GM12878 (cell line): ENCODE measurements around the gene RHBDF2.

Experiments used
- CEBPB ChIP-seq, 2 experiments: fragments of 150-350 bp in 1 of 2; IDR thresholded peaks; 2 replicates each; pipeline ENCODE4 v1.6.1; 2012 to 2014; ENCODE audit warnings: low read depth in 2 of 2, low read length in 2 of 2, borderline replicate concordance in 1 of 2, inconsistent platforms in 1 of 2
- CREM ChIP-seq: IDR thresholded peaks from 2 replicates; pipeline ENCODE4 v1.6.1; 2014; ENCODE audit warnings: antibody characterized with exemption, low read depth
- EP300 ChIP-seq, 2 experiments: fragments of 150-350 bp in 1 of 2; IDR thresholded peaks; 2 replicates each; pipeline ENCODE4 v1.6.1; 2011 to 2012; ENCODE audit warnings: low read depth in 2 of 2, low read length in 2 of 2, borderline replicate concordance in 1 of 2, improper control_type of control experiment in 1 of 2, inconsistent platforms in 1 of 2; ENCODE audit not compliant: control insufficient read depth in 1 of 2
- IKZF1 ChIP-seq: fragments of 450-650 bp; conservative IDR thresholded peaks from 2 replicates; pipeline ENCODE4 v1.6.1; 2017; ENCODE audit warnings: antibody characterized with exemption, mild to moderate bottlenecking
- MYB ChIP-seq: fragments of 150-350 bp; IDR thresholded peaks from 2 replicates; pipeline ENCODE4 v1.6.1; 2014; ENCODE audit warnings: mild to moderate bottlenecking, low read depth, low read length, borderline replicate concordance
- POLR2A ChIP-seq: IDR thresholded peaks from 2 replicates; pipeline ENCODE4 v1.6.1; 2011; ENCODE audit warnings: low read depth, mild to moderate bottlenecking, low read length
- RAD21 ChIP-seq: IDR thresholded peaks from 2 replicates; pipeline ENCODE4 v1.6.1; 2011; ENCODE audit warnings: mild to moderate bottlenecking, low read depth, low read length, moderate library complexity; ENCODE audit not compliant: insufficient read depth
- TCF7 ChIP-seq: IDR thresholded peaks from 2 replicates; pipeline ENCODE4 v1.6.1; 2014; ENCODE audit warnings: antibody characterized with exemption, borderline replicate concordance
- TF ChIP-seq, protein P1 (sequence below): IDR thresholded peaks from 2 replicates; pipeline ENCODE4 v1.6.1; 2012; ENCODE audit warnings: low read depth, low read length, improper control_type of control experiment
- TF ChIP-seq, protein P2 (sequence below): fragments of 450-650 bp; IDR thresholded peaks from 2 replicates; pipeline ENCODE4 v1.6.1; 2017; ENCODE audit warnings: mild to moderate bottlenecking
- TF ChIP-seq, protein P3 (sequence below): IDR thresholded peaks from 2 replicates; pipeline ENCODE4 v1.6.1; 2011; ENCODE audit warnings: low read depth, low read length, improper control_type of control experiment, borderline replicate concordance
- TF ChIP-seq, protein P4 (sequence below), 3 experiments: IDR thresholded peaks in 2 of 3; conservative IDR thresholded peaks in 1 of 3; 2 replicates each; pipeline ENCODE4 v1.5.1; 2011; ENCODE audit warnings: low read depth in 3 of 3, low read length in 3 of 3, mild to moderate bottlenecking in 3 of 3, control low read depth in 2 of 3, moderate library complexity in 2 of 3, inconsistent platforms in 1 of 3, mixed read lengths in 1 of 3; ENCODE audit not compliant: control insufficient read depth in 2 of 3, insufficient read depth in 1 of 3; ENCODE audit errors: extremely low read depth in 1 of 3

DNA sequence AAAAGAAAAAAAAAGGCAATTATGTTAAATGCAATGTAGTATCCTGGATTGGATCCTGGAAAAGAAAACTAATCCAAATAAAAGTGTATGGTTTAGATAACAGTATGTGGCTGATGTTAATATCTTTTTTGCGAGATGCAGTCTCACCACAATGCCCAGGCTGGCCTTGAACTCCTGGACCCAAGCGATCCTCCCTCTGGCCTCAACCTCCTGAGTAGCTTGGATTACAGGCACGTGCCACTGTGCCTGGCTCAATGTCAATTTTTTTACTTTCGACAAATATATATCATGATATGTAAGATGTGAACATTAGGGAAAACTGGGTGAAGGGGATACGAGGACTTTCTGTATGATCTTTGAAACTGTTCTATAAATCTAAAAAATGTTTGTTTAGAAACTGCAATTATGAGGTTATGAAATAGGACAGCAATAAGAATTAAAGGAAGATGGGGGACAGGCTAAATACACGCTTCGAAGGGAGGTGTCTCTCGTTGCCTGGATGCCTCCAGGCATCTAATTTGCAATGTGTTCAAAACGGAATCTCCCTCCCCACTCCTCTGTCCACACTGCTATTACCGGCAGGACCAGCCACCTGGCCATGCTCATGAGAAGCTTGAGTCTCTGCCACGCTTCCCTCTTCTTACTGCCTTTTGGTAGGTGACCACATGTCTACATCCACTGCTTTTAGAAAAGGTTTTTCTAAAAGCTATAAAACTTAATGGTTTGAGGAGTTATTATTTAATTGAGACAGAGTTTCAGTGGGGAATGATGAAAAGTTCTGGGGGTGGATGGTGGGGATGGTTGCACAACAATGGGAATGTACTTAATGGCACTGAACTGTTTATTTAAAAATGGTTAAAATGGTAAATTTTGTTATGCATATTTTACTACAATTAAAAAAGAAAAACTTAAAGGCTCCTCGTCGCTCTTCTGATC lies 63.5 kb downstream of the RHBDF2 start:
- TF ChIP-seq IKZF1 = no peak
- TF ChIP-seq CEBPB (IDR thresholded peaks at IDR 0.05; ENCODE audit: borderline replicate concordance in 1 of 2, low read depth in 2 of 2, low read length in 2 of 2) = no peak
- no peak for TF ChIP-seq RAD21
- no peak for TF ChIP-seq CREM
- no peak for TF ChIP-seq EP300 (IDR thresholded peaks at IDR 0.05; ENCODE audit: borderline replicate concordance in 1 of 2, control insufficient read depth in 1 of 2, low read depth in 2 of 2, low read length in 2 of 2)
- TF ChIP-seq, protein P1, sequence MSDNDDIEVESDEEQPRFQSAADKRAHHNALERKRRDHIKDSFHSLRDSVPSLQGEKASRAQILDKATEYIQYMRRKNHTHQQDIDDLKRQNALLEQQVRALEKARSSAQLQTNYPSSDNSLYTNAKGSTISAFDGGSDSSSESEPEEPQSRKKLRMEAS = no peak
- TF ChIP-seq TCF7 = no peak
- TF ChIP-seq, protein P2, sequence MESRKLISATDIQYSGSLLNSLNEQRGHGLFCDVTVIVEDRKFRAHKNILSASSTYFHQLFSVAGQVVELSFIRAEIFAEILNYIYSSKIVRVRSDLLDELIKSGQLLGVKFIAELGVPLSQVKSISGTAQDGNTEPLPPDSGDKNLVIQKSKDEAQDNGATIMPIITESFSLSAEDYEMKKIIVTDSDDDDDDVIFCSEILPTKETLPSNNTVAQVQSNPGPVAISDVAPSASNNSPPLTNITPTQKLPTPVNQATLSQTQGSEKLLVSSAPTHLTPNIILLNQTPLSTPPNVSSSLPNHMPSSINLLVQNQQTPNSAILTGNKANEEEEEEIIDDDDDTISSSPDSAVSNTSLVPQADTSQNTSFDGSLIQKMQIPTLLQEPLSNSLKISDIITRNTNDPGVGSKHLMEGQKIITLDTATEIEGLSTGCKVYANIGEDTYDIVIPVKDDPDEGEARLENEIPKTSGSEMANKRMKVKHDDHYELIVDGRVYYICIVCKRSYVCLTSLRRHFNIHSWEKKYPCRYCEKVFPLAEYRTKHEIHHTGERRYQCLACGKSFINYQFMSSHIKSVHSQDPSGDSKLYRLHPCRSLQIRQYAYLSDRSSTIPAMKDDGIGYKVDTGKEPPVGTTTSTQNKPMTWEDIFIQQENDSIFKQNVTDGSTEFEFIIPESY = no peak
- TF ChIP-seq, protein P3, sequence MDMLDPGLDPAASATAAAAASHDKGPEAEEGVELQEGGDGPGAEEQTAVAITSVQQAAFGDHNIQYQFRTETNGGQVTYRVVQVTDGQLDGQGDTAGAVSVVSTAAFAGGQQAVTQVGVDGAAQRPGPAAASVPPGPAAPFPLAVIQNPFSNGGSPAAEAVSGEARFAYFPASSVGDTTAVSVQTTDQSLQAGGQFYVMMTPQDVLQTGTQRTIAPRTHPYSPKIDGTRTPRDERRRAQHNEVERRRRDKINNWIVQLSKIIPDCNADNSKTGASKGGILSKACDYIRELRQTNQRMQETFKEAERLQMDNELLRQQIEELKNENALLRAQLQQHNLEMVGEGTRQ = no peak
- TF ChIP-seq, protein P4, sequence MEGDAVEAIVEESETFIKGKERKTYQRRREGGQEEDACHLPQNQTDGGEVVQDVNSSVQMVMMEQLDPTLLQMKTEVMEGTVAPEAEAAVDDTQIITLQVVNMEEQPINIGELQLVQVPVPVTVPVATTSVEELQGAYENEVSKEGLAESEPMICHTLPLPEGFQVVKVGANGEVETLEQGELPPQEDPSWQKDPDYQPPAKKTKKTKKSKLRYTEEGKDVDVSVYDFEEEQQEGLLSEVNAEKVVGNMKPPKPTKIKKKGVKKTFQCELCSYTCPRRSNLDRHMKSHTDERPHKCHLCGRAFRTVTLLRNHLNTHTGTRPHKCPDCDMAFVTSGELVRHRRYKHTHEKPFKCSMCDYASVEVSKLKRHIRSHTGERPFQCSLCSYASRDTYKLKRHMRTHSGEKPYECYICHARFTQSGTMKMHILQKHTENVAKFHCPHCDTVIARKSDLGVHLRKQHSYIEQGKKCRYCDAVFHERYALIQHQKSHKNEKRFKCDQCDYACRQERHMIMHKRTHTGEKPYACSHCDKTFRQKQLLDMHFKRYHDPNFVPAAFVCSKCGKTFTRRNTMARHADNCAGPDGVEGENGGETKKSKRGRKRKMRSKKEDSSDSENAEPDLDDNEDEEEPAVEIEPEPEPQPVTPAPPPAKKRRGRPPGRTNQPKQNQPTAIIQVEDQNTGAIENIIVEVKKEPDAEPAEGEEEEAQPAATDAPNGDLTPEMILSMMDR (IDR thresholded peaks at IDR 0.05 in 2 of 3, conservative IDR thresholded peaks at IDR 0.05 in 1 of 3; ENCODE audit: control insufficient read depth in 2 of 3, extremely low read depth in 1 of 3, insufficient read depth in 1 of 3, low read depth in 3 of 3, low read length in 3 of 3) = no peak
- TF ChIP-seq POLR2A = no peak
- no peak for TF ChIP-seq MYB
